ENCODE data around the gene ANKRD31. TPM values are rescaled to one million over a fixed set of nuclear protein-coding genes. Genes with fewer than 3 reads are reported as not detected.
"Not testable (repeated sequence)": the region's sequence is repeated elsewhere in the genome, so short reads cannot be mapped to it uniquely, and the experiment has no call there.

The ANKRD31 gene
- polyA plus RNA-seq, 6 donors from 2014 or later, result 0.04 to 0.27 (median 0.08) TPM; not detected in 1

GRCh38 chr5:75108515-75108914 is 128.2 kb downstream of the ANKRD31 start:
- no peaks in the 10 kb centered on the region for H3K36me3 Mint-ChIP-seq
- DNase-seq, result no peak
- no peaks in the 10 kb centered on the region for H3K4me1 Mint-ChIP-seq
- H3K4me3 Mint-ChIP-seq, result no peak overlapping the region
- peaks cover 0 to 4% (median 0%) of the 10 kb centered on the region in 3 donors for H3K27me3 Mint-ChIP-seq
- peaks cover 0 to 3% (median 0%) of the 10 kb centered on the region in 7 donors for H3K9me3 Mint-ChIP-seq
- no peak overlapping the region for H3K27ac Mint-ChIP-seq
- ATAC-seq (ENCODE audit: low read depth in 2 of 2), result no peak

- H3K4me1 Mint-ChIP-seq; H3K27me3 Mint-ChIP-seq; ATAC-seq (ENCODE audit: low read depth in 2 of 2); H3K27ac Mint-ChIP-seq; DNase-seq; H3K36me3 Mint-ChIP-seq; H3K4me3 Mint-ChIP-seq: not testable (repeated sequence)
- H3K9me3 Mint-ChIP-seq, result peaks cover 0 to 19% (median 7%) of the 10 kb centered on the region in 7 donors
These were observed 140.7 kb downstream of the ANKRD31 start for GRCh38 chr5:75095956-75096355.

GRCh38 chr5:75091597-75091996 is 145.1 kb downstream of the ANKRD31 start:
- no peak overlapping the region for H3K4me3 Mint-ChIP-seq
- H3K27ac Mint-ChIP-seq, result no peak overlapping the region
- ATAC-seq (ENCODE audit: low read depth in 2 of 2) (no peak), DNase-seq (no peak)
- no peaks in the 10 kb centered on the region for H3K9me3 Mint-ChIP-seq
- peaks cover 4 to 18% (median 12%) of the 10 kb centered on the region in 3 donors for H3K27me3 Mint-ChIP-seq
- no peaks in the 10 kb centered on the region for H3K4me1 Mint-ChIP-seq
- H3K36me3 Mint-ChIP-seq, result no peaks in the 10 kb centered on the region

GRCh38 chr5:75089662-75090061 is 147.0 kb downstream of the ANKRD31 start:
- no peak overlapping the region for H3K4me3 Mint-ChIP-seq
- no peak for DNase-seq
- no peaks in the 10 kb centered on the region for H3K36me3 Mint-ChIP-seq
- peaks cover 0 to 3% (median 0%) of the 10 kb centered on the region in 7 donors for H3K9me3 Mint-ChIP-seq
- H3K4me1 Mint-ChIP-seq, result no peaks in the 10 kb centered on the region
- no peak for ATAC-seq (ENCODE audit: low read depth in 2 of 2)
- H3K27me3 Mint-ChIP-seq, result peaks cover 4 to 18% (median 12%) of the 10 kb centered on the region in 3 donors
- H3K27ac Mint-ChIP-seq, result no peak overlapping the region

GRCh38 chr5:75089137-75089536 is 147.5 kb downstream of the ANKRD31 start:
- Mint-ChIP-seq H3K4me1 (no peaks in the 10 kb centered on the region), H3K27me3 (peaks cover 4 to 18% (median 12%) of the 10 kb centered on the region in 3 donors), H3K27ac (no peak overlapping the region), H3K36me3 (no peaks in the 10 kb centered on the region), H3K9me3 (peaks cover 0 to 3% (median 0%) of the 10 kb centered on the region in 7 donors), H3K4me3 (no peak overlapping the region)
- ATAC-seq (ENCODE audit: low read depth in 2 of 2), result no peak
- no peak for DNase-seq

- Mint-ChIP-seq H3K27me3 (peaks cover 4 to 18% (median 12%) of the 10 kb centered on the region in 3 donors), H3K4me1 (no peaks in the 10 kb centered on the region), H3K36me3 (no peaks in the 10 kb centered on the region), H3K27ac (no peak overlapping the region), H3K4me3 (no peak overlapping the region), H3K9me3 (peaks cover 0 to 4% (median 0%) of the 10 kb centered on the region in 7 donors)
- DNase-seq (no peak), ATAC-seq (ENCODE audit: low read depth in 2 of 2) (no peak)
These were observed 148.0 kb downstream of the ANKRD31 start for GRCh38 chr5:75088648-75089047.

GRCh38 chr5:75081510-75081909 is 155.2 kb downstream of the ANKRD31 start:
- no peak for ATAC-seq (ENCODE audit: low read depth in 2 of 2)
- no peak for DNase-seq
- H3K9me3 Mint-ChIP-seq, result peaks cover 0 to 5% (median 0%) of the 10 kb centered on the region in 7 donors
- H3K27ac Mint-ChIP-seq, result no peak overlapping the region
- no peaks in the 10 kb centered on the region for H3K4me1 Mint-ChIP-seq
- no peaks in the 10 kb centered on the region for H3K36me3 Mint-ChIP-seq
- H3K4me3 Mint-ChIP-seq, result no peak overlapping the region
- H3K27me3 Mint-ChIP-seq, result peaks cover 0 to 5% (median 0%) of the 10 kb centered on the region in 3 donors

- not testable (repeated sequence) for H3K36me3 Mint-ChIP-seq; DNase-seq; H3K9me3 Mint-ChIP-seq; H3K27ac Mint-ChIP-seq; ATAC-seq (ENCODE audit: low read depth in 2 of 2); H3K4me1 Mint-ChIP-seq
- Mint-ChIP-seq H3K27me3 (peaks cover 0 to 19% (median 0%) of the 10 kb centered on the region in 3 donors), H3K4me3 (peak overlapping the region in 1 of 8 donors; percentile 3)
These were observed 157.3 kb downstream of the ANKRD31 start for GRCh38 chr5:75079346-75079745.

- Mint-ChIP-seq H3K4me3 (no peak overlapping the region), H3K27me3 (peaks cover 0 to 24% (median 0%) of the 10 kb centered on the region in 3 donors), H3K9me3 (no peaks in the 10 kb centered on the region), H3K27ac (no peak overlapping the region), H3K4me1 (no peaks in the 10 kb centered on the region), H3K36me3 (no peaks in the 10 kb centered on the region)
- no peak for ATAC-seq (ENCODE audit: low read depth in 2 of 2)
- no peak for DNase-seq
These were observed 158.7 kb downstream of the ANKRD31 start for GRCh38 chr5:75078027-75078426.

GRCh38 chr5:75072061-75072460 is 164.6 kb downstream of the ANKRD31 start:
- no peak overlapping the region for H3K27ac Mint-ChIP-seq
- DNase-seq (no peak), ATAC-seq (ENCODE audit: low read depth in 2 of 2) (no peak)
- no peak overlapping the region for H3K4me3 Mint-ChIP-seq
- H3K36me3 Mint-ChIP-seq, result no peaks in the 10 kb centered on the region
- no peaks in the 10 kb centered on the region for H3K4me1 Mint-ChIP-seq
- H3K9me3 Mint-ChIP-seq, result peaks cover 0 to 11% (median 5%) of the 10 kb centered on the region in 7 donors
- H3K27me3 Mint-ChIP-seq, result peaks cover 1 to 23% (median 2%) of the 10 kb centered on the region in 3 donors

GRCh38 chr5:75071100-75071499 is 165.6 kb downstream of the ANKRD31 start:
- no peak for DNase-seq
- Mint-ChIP-seq H3K27ac (no peak overlapping the region), H3K36me3 (no peaks in the 10 kb centered on the region), H3K27me3 (peaks cover 7 to 20% (median 10%) of the 10 kb centered on the region in 3 donors), H3K4me1 (no peaks in the 10 kb centered on the region), H3K4me3 (no peak overlapping the region), H3K9me3 (peaks cover 0 to 11% (median 5%) of the 10 kb centered on the region in 7 donors)
- no peak for ATAC-seq (ENCODE audit: low read depth in 2 of 2)

GRCh38 chr5:75067434-75067833 is 169.2 kb downstream of the ANKRD31 start:
- H3K4me1 Mint-ChIP-seq, result no peaks in the 10 kb centered on the region
- no peak overlapping the region for H3K27ac Mint-ChIP-seq
- no peak for DNase-seq

GRCh38 chr5:75062925-75063531 is 173.7 kb downstream of the ANKRD31 start:
- Mint-ChIP-seq H3K4me3 (no peak overlapping the region), H3K36me3 (no peaks in the 10 kb centered on the region), H3K9me3 (no peaks in the 10 kb centered on the region), H3K27ac (no peak overlapping the region), H3K4me1 (no peaks in the 10 kb centered on the region), H3K27me3 (peaks cover 11 to 22% (median 17%) of the 10 kb centered on the region in 3 donors)
- DNase-seq, result no peak
- no peak for ATAC-seq (ENCODE audit: low read depth in 2 of 2)

More at GRCh38 chr5:75067434-75067833, 169.2 kb downstream of the ANKRD31 start:
- peaks cover 7 to 10% (median 8%) of the 10 kb centered on the region in 3 donors for H3K27me3 Mint-ChIP-seq
- no peak overlapping the region for H3K4me3 Mint-ChIP-seq
- peaks cover 0 to 11% (median 5%) of the 10 kb centered on the region in 7 donors for H3K9me3 Mint-ChIP-seq
- ATAC-seq (ENCODE audit: low read depth in 2 of 2), result no peak
- H3K36me3 Mint-ChIP-seq, result no peaks in the 10 kb centered on the region

- Mint-ChIP-seq H3K9me3 (no peaks in the 10 kb centered on the region), H3K4me3 (no peak overlapping the region), H3K27me3 (peaks cover 28 to 38% (median 35%) of the 10 kb centered on the region in 3 donors), H3K36me3 (no peaks in the 10 kb centered on the region), H3K27ac (no peak overlapping the region), H3K4me1 (no peaks in the 10 kb centered on the region)
- ATAC-seq (ENCODE audit: low read depth in 2 of 2) (no peak), DNase-seq (no peak)
These were observed 176.6 kb downstream of the ANKRD31 start for GRCh38 chr5:75059912-75060545.
